ENCODE measurements around the gene TARS1. TPM values are rescaled to one million over a fixed set of nuclear protein-coding genes. Genes with fewer than 3 reads are reported as not detected.
A peak's percentile ranks its signal among the peaks of the same experiment; 100 is the strongest.

The TARS1 gene
- 468 and 476 TPM in 2 replicates for total RNA-seq (2014; rRNA removed; shearing (Covaris generic))
- 184 and 283 TPM in 2 replicates for polyA plus RNA-seq (2014; cell fraction: nucleus; rRNA removed)

DNA sequence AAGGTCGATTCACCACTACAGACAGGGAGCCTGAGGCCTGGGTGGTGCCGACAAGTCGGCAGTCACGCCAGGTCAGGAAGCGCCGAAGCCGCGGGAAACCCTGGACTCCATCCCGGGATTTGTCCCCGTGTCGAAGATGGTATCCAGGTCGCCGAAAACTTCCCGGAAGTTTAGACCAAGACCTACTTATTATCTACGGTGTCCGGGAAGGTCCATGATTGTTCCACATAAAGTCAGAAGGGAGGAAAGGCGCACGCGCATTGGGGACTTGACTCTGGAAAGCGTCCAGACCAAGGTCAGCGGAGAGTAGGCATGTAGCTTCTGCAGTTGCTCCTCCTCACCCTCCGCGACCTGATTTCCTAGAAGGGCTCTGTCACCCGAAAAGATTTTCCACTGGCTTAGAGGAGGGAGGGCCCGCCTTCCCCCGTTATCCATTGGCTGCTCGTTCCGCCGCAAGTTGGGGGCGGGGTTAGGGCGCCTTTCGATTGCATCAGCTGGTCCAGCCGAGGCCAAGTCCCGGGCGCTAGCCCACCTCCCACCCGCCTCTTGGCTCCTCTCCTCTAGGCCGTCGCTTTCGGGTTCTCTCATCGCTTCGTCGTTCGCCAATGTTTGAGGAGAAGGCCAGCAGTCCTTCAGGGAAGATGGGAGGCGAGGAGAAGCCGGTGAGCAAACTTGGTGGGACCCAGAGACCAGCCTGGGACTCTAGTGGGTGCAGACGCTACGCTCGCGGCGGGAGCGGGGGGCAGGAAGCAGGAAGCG, at the start of gene TARS1:
TSS of gene TARS1 (plus strand) at position 484 of the 759 bp plus-strand sequence. CDS start at position 606, 122 bp downstream.
- peak; percentile 100 for DNase-seq (ENCODE audit: extremely low read depth, low read depth)

DNA sequence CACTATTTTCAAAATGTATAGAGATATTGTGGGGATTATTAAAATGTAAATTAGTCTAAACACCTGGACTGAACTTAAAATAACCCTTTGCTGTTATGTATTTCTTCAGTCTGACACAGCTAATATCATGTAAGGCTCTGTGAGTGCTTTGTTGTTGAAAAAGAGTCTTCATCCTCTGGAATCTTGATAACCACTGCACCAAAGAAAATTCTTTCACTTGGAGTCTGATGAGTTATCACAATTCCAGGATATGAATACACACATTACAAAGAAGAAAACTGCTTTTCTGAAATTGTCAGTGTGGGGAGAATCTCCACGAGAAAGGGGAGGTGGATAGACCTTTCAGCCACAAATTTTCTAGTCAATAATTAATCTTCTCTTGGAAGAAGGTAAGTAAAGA, 42.3 kb upstream of the TARS1 start:
- no peak for DNase-seq (ENCODE audit: extremely low read depth, low read depth)

DNA sequence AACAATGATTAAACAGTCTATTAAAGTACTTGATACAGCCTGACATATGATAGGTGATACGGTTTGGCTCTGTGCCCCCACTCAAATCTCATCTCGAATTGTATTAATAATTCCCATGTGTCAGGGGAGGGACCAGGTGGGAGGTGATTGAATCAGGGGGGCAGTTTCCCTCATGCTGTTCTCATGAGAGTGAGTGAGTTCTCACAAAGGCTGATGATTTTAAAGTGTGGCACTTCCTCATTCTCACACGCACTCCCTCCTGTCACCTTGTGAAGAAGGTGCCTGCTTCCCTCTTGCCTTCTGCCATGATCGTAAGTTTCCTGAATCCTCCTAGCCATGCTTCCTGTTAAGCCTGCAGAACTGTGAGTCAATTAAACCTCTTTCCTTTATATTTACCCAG, 40.1 kb upstream of the TARS1 start:
- DNase-seq (ENCODE audit: extremely low read depth, low read depth) = no peak

DNA sequence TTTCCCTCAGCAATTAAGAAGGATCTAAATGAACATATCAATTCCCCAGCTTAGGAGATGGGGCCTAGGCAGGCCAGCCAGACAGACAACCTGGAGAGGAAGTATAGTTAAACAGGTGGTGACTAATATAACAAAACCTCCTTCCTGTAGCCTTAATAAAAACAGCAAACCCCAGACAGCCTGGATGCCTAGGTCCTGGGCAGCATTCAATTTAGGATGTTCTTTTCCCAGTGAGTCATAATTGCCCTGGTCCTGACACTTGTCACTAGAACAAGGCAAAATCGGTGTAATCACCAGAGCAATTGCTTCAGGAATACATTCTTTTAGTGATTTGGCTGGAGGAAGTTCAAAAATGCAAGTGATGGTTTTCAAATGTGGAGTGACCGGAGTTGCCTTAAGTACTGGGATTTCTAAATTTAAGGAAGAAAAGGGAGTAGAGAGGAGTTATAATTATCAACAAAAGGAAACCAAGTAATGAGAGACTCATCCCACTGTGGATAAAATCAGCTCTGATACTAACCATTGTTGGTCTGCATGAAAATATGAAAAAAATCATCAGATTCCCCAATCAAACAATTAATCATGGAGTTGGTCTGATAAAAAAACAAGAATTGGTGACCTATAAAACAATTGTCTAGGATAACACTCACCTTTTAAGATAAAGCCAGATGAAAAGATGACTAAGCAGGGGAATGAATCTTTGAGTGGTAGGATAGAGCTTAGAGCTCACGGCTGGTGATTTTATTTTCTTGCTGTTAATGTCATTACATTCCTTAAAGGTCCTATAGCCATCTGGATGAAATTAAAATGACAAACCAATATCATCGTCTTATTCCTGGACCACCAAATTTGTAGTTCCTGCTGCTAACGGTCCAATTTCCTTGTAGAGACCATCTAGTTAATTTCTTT, 39.0 kb upstream of the TARS1 start:
- no peak for DNase-seq (ENCODE audit: extremely low read depth, low read depth)

DNA sequence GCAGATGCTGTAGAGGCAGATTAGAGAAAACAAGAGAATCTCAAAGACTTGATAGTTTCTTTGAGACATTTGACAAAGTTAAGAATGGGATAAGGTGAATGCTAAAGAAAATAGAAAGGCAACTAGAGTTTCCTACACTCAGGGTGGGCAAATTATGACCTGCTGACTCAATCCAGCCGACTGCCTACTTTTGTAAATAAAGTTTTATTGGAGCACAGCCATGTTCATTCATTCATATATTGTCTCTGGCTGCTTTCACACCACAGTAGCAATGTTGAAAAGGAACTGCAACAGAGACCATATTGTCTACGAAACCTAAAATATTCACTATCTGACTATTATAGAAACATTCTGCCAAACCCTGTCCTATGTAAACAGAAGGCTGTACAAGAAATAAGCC, 37.6 kb upstream of the TARS1 start:
- DNase-seq (ENCODE audit: extremely low read depth, low read depth) = no peak

DNA sequence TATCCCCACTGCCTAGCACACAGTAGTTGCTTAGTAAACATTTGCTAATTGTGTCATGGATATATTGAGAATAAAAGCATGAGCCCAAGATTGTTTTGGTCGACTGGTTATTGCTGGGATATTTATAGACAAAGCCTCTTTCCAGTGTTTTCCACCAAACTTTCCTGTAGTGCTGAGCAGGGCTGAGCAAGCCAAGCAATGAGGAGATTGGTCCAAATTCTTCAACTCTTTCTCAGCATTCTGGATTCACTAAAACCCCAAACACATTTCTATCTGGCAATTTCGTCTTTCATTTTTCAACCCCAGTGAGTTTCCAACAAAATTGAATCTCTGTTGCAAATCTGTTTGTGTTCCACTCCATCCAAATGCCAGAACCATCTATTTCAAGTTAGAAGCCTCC, 31.9 kb upstream of the TARS1 start:
- DNase-seq (ENCODE audit: extremely low read depth, low read depth) = no peak

DNA sequence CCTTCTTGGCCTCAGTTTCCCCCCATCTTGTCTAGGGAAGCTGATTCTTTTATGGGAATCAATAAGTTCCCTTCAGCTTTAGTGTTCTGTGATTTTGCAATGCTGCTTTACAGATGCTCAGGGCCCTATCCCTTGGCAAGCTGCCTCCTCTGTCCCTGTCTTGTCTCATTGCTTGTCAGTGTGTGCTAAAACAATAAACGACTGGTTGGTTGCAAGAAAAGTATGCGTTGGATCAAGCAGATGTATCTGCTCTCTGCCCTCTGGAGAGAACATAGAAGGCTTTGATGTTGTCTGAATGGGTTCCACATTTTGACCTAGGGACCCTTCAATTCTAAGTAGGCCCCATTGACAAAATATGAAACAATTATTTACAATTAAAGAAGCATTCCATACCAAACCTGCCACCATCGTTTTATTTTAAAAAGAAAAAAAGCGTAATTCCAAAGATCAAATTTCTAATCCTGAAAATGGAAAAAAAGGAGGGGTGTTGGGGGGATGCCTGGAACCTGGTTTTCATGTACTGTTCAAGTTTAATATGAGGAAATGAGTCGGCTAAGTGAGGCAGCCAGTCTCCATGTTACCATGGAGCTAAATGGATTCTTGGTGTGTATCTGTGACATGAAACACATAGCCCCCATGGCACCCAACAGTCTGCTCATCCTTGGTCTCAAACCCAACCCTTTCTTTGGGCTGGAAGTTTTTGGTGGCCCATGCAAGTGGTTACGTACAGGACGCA, 31.2 kb upstream of the TARS1 start:
- DNase-seq (ENCODE audit: extremely low read depth, low read depth) = no peak

DNA sequence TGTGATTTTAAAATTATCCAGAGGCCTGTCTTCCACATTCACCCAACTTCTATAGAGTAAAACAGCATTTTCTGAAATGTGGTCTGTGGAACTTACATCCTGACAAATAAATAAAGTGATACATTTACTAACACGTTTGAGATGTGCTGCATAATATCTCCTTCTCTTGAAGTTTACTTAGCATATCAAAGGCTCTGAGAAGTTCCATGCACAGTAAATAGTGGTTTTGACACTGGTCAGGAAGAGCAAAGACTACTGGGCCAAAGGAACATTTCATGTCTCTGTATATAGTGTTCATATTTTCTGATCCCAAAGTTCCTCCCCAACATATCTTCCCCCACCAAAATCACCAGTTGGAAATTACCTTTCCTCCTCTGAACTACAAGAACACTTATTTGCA, 30.5 kb upstream of the TARS1 start:
- DNase-seq (ENCODE audit: extremely low read depth, low read depth) = no peak

DNA sequence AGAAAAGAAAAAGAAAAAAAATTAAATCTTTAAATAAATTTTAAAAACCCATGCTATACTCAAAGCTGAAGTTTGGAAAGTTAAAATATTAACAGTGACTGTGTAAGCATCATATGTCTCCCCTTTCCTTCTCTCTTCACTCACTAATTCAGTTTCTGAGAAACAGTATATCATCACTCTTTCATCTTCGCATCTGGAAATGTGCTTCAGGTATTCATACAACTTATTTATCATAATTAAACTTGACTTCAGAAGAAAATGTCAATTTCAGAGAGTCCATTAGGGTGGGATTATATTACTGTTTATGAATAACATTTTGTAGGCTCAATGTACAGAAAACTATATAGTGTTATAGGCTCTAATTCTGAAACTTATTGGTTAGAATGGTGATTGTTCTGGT, 29.3 kb upstream of the TARS1 start:
- DNase-seq (ENCODE audit: extremely low read depth, low read depth) = no peak

DNA sequence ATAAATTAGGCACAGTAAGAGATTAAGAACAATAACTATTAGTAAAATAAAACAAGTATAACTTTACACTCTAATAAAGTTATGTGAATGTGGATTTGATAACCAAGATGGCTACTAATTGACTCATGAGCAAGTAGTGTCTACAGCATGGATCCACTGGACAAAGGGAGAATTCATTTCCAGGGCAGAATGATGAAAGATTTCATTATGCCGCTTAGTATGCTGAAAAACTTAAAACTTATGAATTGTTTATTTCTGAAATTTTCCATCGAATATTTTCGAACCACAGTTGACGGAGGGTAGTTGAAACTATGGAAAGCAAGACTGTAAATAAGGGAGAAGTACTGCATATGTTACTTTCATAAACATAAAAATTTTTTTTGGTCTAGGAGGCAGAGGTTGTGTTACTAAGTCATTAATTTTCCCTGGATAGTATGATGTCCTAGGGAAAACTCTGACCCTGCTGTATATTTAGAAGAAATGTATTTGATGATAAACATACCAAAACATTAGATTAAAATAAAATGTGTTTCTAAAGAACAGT, 24.9 kb upstream of the TARS1 start:
- no peak for DNase-seq (ENCODE audit: extremely low read depth, low read depth)

DNA sequence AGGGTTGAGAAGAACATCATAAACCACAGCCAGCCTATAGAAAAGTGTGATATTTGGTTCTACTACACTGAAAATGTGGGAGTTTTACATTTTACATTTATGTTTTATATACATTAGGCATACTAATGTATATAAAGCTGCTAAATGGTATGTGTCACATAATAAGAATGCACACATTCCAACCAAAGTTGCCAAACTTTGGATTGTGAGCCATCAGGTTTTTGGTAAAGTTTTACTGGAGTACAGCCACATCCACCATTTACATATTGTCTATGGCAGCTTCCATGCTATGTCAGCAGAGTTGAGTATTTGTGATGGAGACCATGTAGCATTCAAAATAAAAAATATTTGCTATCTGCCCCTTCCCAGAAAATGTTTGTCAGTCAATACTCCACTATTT, 23.1 kb upstream of the TARS1 start:
- no peak for DNase-seq (ENCODE audit: extremely low read depth, low read depth)

DNA sequence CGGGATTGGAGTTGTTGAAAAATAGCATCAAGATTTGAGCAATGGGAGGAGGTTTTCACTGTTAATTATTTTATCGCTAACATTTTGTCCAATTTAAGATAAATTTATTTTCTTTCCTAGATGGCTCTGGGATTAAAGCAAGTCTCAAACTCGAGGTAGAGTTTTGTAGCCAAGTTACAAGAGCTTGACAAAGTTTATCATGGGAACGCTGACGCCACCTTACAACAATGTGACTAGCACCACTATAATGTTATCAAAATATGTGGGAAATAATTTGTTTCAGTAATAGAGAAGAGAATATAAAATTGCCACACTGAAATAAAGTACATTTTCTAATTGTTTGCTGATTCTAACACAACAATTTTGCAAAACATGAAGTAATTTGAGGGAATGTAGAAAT, 19.8 kb upstream of the TARS1 start:
- no peak for DNase-seq (ENCODE audit: extremely low read depth, low read depth)

DNA sequence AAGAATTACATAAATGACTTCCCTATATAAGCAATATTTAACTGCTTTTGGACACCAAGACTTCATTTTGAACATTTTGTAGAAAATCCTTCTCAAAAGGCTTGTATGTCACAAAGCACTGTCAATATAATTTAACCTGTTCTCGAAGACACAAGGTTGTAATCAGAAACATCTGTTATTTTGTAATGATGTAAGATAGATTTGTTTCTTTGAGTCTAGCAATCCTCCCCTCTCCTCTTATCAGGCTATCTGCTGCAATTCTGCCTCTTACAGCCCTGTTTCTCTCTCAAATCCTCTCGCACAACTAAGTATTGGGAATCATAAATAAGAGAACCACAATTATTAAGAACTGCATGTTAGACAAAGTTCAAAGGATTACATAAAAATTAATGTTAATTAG, 18.6 kb upstream of the TARS1 start:
- DNase-seq (ENCODE audit: extremely low read depth, low read depth) = no peak

DNA sequence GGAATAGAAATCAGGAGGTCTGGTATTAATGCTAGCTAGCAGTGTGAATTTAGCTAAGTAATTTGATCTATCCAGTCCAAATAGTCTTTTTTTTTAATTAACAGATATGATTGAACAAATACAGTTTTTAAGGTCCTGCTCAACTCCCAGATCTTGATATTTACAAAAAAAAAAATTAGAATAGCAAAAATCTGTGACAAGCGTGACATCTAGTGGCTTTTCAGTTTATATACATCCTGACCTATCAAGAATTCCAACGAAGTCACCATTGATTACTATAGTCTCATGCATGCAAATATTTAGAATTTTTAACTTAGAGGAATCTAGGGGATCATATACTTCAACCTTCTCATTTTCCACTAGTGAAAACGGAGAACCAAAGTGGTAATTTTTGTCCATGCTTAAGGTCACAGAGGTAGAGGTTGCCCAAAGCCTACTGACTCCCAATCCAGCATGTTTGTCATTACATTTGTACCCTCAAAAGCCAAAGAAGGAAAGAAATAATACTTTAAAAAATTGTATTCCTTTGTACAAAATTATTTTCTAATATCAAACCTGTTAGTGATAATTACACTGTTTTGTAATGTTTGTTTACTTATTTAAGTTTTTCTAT, 17.6 kb upstream of the TARS1 start:
- DNase-seq (ENCODE audit: extremely low read depth, low read depth) = peak; percentile 19

DNA sequence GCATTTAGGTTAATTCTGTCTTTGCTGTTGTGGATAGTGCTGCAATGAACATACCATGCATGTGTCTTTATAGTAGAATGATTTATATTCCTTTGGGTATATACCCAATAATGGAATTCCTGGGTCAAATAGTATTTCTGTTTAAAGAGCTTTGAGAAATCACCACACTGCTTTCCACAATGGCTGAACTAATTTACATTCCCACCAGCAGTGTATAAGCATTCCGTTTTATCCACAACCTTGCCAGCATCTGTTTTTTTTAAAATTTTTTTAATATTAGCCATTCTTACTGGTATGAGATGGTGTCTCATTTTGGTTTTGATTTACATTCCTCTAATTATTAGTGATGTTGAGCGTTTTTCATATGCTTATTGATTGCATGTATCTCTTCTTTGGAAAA, 15.5 kb upstream of the TARS1 start:
- DNase-seq (ENCODE audit: extremely low read depth, low read depth) = no peak

DNA sequence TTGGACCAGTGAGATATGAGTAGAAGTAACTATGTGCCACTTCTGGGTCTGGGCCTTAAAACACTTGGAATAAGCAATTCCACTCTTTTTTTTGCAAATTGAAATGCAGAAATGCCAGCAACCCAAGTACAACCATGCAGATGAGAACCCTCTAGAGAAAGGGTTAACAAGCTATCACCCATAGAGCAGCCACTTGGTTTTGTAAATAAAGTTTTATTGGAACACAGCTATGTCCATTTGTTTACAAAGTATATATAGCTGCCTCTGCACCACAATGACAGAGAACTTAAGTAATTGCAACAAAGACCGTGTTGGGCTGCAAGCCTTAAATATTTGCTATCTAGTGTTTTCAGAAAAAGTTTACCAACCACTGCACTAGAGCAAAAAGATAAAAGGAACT, 9.8 kb upstream of the TARS1 start:
- no peak for DNase-seq (ENCODE audit: extremely low read depth, low read depth)

DNA sequence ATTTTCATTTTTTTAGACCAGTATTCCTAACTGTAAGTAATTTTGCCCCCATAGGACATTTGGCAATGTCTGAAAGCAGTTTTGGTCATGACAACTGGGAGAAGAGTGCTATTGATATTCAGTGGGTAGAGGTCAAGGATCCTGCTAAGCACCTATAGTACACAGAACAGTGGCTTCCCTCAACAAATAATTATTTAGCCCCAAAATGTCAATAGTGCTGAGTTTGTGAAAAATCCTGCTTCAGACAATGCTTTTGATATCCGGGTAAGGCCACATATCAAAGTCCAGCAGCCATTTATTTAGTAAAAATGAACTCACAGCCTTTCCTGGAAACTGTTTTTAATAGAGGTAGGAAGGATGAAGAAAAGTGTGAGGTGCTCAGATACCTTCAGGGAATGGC, 8.1 kb upstream of the TARS1 start:
- DNase-seq (ENCODE audit: extremely low read depth, low read depth) = no peak

DNA sequence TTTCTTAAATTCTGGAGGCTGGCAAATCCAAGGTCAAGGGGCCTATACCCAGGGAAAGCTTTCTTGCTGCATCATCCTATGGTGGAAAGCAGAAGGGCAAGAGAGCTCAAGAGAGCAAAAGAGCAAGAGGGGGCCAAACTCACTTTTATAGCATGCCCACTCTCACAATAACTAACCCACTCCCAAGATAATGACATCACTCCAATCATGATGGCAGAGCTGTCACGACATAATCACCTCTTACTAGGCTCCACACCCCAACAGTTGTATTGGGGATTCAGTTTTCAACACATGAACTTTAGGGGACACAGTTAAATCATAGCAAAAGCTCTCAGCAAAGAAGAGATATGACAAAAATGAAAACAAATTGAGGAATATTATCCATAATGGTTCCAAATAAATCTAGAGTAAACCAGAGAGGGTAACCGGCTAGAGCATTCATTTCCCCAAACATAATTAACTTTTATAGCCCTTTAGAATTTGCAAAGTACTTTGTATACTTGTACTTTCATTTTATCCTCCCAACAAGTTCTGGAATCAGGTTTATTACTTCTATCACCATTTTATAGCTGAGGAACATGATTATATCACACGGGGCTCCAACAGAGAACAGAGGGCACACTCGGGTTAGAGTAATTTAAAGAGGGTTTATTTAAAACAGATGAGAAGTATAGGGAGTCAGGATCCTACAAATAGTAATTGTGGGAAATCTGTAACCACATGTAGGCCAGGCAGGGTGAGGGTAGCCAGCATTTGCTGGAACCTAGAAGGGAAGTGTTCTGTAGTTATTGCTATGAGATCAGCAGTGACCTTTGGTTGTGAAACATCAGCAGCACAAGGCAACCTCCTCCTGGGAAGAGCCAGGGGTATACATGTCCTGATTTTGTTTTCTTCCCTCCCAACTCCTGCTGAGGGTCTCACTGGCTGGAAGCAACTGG, 7.2 kb upstream of the TARS1 start:
- DNase-seq (ENCODE audit: extremely low read depth, low read depth) = no peak

DNA sequence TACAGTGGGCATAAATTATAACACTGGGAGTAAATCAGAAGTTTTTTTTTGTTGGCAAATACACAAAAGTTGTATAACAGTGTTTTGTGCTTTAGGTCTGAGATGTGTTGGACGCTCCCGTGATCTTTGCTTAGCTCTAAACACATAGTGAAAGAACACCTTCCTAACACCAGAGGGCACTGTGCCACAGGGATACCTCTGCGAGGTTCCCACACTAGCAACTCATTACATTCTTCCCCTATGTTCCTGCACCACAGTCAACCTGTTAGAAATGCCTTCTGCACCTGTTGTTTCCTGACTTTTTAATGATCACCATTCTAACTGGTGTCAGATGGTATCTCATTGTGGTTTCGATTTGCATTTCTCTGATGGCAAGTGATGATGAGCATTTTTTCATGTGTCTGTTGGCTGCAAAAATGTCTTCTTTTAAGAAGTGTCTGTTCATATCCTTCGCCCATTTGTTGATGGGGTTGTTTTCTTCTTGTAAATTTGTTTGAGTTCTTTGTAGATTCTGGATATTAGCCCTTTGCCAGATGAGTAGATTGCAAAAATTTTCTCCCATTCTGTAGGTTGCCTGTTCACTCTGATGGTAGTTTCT, 4.8 kb upstream of the TARS1 start:
- peak; percentile 72 for DNase-seq (ENCODE audit: extremely low read depth, low read depth)

All from NCI-H460 (cell line).